Fibroblast of lung (primary cell): Measurements from ENCODE around the gene CLEC19A.

ENCODE experiments used
- EZH2 ChIP-seq: IDR thresholded peaks from 2 replicates; pipeline ENCODE4 v1.5.1; 2012; ENCODE audit warnings: low read length, control low read depth, mild to moderate bottlenecking; ENCODE audit errors: missing control alignments
- TF ChIP-seq, protein P1 (sequence below), 2 donors: IDR thresholded peaks in 1 of 2; conservative IDR thresholded peaks in 1 of 2; 1 replicate in 1 of 2; 2 replicates in 1 of 2; pipeline ENCODE4 v1.5.1; 2011 to 2012; ENCODE audit warnings: low read length in 2 of 2, control low read depth in 1 of 2, inconsistent platforms in 1 of 2, low read depth in 1 of 2, mild to moderate bottlenecking in 1 of 2

DNA sequence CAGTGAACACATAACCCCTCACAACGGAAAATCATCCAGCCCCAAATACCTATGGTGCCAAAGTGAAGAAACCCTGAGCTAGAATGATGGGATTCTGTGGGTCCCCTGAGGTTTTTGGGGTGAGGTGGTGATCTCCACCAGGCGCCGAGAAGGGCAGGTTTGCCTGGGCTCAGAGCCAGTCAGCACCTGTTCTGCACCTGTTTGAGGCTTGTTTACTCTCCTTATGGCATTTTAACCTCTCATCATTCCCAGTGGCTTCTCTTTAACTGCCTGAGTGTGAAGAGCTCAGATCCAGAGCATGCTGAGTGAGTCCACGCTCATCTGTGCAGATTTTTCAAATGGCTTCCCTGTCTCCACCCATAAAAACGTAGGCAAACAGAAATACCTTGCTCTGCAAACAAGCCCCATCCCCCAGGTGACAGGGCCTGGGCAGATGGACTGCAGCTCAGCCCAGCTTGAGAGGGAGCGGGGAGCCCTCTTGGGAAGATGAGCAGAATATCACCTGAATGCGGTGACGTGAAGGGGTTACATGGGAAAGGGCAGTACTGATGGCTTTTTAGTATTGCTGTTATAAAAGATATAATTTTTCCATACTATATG is 40.1 kb upstream of the CLEC19A start:
- no peak for TF ChIP-seq EZH2
- TF ChIP-seq, protein P1, sequence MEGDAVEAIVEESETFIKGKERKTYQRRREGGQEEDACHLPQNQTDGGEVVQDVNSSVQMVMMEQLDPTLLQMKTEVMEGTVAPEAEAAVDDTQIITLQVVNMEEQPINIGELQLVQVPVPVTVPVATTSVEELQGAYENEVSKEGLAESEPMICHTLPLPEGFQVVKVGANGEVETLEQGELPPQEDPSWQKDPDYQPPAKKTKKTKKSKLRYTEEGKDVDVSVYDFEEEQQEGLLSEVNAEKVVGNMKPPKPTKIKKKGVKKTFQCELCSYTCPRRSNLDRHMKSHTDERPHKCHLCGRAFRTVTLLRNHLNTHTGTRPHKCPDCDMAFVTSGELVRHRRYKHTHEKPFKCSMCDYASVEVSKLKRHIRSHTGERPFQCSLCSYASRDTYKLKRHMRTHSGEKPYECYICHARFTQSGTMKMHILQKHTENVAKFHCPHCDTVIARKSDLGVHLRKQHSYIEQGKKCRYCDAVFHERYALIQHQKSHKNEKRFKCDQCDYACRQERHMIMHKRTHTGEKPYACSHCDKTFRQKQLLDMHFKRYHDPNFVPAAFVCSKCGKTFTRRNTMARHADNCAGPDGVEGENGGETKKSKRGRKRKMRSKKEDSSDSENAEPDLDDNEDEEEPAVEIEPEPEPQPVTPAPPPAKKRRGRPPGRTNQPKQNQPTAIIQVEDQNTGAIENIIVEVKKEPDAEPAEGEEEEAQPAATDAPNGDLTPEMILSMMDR (conservative IDR thresholded peaks at IDR 0.05 in 1 of 2, IDR thresholded peaks at IDR 0.05 in 1 of 2; ENCODE audit: low read depth in 1 of 2, low read length in 2 of 2) = no peak
